NCI-H1694 treated with DMSO at 0.1 percent for 48 hours (cell line): ENCODE data around the gene MMP27.
"Not testable (repeated sequence)": the region's sequence is repeated elsewhere in the genome, so short reads cannot be mapped to it uniquely, and the experiment has no call there.

ENCODE experiments used
- DNase-seq: peaks from one replicate; lab custom pipeline; 2025; lab: John Stamatoyannopoulos, UW

MMP27 gene, protein sequence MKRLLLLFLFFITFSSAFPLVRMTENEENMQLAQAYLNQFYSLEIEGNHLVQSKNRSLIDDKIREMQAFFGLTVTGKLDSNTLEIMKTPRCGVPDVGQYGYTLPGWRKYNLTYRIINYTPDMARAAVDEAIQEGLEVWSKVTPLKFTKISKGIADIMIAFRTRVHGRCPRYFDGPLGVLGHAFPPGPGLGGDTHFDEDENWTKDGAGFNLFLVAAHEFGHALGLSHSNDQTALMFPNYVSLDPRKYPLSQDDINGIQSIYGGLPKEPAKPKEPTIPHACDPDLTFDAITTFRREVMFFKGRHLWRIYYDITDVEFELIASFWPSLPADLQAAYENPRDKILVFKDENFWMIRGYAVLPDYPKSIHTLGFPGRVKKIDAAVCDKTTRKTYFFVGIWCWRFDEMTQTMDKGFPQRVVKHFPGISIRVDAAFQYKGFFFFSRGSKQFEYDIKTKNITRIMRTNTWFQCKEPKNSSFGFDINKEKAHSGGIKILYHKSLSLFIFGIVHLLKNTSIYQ

DNA sequence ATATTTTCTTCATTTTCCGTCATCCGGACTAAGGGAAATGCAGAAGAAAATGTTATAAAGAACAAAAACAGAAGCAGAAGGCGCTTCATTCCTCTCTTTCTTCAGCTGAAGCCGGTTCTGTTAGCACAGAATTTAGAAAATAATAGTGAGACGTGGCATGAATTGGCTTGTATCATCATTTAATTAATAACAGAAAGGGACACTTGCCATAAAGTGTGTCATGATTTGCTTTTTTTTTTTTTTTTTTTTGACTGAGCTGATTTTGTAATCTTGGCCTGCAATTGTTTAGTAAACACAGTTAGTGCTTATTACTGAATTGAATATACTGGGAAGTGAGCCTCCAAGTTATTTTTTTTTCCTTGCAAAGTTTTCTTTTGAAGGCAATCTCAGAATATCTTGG is at the start of gene MMP27:
Gene MMP27, minus strand, starts transcription at position 144 of the 400 bp plus-strand sequence. Its CDS starts 55 bp downstream, at position 89.
- DNase-seq, result no peak

DNA sequence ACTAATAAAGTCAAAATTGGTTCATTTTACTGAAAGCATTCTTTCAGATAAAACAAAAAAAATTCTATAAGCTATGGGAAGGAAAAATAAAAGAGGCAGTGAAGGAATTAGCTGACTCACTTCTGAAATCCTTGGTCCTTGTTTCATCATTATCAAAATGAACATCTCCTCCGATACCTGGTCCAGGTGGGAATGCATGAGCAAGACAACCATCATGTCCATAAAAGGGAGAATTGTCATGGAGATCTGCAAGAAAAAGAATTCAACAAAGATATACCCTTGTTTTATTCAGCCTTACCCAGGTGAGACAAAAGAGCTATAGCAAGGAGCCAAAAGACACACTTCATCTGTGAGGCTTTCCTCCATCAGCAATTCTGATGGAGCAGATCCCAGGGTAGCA is 47.7 kb upstream of the MMP27 start:
- no peak for DNase-seq

DNA sequence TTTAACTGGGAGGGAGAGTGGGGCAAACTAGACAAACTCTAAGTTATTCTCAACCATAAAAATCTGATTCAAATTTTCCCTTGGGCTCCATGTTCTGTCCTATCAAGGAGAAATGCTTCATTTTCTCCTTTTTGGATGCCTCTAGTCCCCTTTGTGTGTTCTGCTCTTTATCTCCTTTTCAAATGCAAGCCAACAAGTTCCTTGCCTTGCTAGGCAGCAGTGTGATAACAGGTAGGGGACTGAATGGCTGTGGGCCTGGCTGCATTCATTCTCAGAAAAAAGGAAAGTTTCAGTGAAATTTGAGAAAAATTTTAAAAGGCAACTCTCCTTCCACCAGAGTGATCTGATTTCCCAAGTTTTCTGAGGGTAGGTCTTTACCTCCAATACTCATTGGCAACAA is 46.1 kb upstream of the MMP27 start:
- no peak for DNase-seq

DNA sequence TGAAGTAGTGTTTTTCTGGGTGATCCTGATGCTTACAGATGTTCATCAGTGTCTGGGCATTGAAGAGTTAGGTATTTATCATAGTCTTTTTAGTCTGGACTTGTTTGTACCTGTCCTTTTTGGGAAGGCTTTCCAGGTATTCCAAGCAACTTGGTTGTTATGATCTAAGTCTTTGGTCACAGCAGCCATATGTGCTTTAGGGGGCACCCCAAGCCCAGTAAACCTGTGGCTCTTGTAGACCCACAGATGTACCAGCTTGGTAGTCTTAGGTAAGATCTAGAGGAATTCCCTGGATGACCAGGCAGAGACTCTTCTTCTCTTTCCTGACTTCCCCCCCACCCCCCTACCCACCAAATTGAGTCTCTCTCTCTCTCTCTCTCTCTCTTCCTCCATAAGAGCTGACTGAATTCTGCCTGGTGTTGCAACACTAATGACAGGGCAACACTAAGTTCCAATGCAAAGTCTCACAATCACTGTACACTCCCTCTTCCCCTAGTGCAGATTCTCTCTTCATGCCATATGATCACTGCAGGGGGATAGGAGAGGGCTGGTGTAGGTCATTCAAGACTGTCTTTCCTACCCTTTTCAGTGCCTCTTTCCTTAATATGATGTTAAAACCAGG is 43.6 kb upstream of the MMP27 start:
- no peak for DNase-seq

DNA sequence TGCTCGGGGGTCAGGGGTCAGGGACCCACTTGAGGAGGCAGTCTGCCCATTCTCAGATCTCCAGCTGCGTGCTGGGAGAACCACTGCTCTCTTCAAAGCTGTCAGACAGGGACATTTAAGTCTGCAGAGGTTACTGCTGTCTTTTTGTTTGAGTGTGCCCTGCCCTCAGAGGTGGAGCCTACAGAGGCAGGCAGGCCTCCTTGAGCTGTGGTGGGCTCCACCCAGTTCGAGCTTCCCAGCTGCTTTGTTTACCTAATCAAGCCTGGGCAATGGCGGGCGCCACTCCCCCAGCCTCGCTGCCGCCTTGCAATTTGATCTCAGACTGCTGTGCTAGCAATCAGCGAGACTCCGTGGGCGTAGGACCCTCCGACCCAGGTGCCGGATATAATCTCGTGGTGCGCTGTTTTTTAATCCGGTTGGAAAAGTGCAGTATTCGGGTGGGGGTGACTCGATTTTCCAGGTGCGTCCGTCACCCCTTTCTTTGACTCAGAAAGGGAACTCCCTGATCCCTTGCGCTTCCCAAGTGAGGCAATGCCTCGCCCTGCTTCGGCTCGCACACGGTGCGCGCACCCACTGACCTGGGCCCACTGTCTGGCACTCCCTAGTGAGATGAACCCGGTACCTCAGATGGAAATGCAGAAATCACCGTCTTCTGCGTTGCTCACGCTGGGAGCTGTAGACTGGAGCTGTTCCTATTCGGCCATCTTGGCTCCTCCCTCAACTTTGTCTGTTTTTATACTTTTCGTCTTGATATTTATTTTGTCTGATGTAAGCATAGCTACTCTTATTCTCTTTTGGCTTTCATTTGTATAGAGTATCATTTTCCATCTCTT is 41.4 kb upstream of the MMP27 start:
- not testable (repeated sequence) for DNase-seq

DNA sequence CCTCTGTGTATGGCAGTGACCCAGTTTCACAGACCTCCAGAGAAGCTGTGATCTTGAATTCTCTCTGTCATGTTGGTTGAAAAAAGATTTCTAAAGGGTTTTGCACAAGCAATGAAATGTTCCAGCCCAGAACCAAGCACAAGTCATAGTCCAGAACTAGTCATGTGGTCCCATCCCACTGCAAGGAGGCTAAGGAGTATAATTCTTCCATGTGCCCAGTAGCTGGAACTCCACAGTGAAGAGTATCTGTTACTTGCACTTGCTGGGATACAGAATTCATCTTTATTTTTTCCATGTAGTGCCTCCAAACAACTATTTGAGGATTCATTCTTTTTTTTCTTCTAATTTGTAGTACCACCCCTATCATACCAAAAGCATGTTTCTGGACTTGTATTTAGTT is 29.1 kb upstream of the MMP27 start:
- DNase-seq, result no peak

DNA sequence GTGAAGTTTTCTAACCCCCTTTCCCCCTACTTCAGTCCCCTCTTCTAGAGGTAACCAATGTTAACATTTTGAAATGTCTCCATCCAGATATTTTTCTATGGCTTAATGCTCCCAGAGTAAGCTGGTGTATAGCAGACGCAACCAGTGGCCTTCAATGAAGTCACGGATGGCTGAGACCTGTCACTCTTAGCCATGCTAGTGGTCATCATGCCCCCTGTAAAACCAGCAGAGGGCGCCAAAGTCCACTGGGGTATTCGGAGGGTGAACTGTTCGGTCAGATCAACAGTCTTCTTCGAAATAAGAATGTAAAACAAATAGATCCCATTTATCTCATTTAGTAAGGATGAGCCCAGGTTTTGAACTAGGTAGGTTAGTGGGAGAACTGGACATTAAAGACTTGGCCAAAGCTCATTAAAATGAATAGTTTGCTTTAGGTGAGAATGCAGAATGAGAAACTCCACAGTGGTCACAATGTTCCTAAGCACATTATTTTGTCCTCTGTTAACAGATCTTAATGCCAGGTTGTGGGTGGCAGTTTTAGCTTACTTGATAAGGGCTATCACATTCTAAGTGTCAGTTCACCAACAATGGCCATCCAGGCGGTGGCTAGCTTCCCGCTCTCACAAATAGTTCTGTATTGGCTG is 27.8 kb upstream of the MMP27 start:
- DNase-seq, result no peak

DNA sequence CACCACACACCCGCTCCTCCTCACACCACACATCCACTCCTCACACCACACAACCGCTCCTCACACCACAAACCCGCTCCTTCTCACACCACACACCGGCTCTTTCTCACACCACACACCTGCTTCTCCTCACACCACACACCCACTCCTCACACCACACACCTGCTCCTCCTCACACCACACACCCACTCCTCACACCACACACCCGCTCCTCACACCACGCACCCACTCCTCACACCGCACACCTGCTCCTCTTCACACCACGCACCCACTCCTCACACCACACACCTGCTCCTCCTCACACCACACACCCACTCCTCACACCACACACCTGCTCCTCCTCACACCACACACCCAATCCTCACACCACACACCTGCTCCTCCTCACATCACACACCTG is 25.4 kb upstream of the MMP27 start:
- not testable (repeated sequence) for DNase-seq

DNA sequence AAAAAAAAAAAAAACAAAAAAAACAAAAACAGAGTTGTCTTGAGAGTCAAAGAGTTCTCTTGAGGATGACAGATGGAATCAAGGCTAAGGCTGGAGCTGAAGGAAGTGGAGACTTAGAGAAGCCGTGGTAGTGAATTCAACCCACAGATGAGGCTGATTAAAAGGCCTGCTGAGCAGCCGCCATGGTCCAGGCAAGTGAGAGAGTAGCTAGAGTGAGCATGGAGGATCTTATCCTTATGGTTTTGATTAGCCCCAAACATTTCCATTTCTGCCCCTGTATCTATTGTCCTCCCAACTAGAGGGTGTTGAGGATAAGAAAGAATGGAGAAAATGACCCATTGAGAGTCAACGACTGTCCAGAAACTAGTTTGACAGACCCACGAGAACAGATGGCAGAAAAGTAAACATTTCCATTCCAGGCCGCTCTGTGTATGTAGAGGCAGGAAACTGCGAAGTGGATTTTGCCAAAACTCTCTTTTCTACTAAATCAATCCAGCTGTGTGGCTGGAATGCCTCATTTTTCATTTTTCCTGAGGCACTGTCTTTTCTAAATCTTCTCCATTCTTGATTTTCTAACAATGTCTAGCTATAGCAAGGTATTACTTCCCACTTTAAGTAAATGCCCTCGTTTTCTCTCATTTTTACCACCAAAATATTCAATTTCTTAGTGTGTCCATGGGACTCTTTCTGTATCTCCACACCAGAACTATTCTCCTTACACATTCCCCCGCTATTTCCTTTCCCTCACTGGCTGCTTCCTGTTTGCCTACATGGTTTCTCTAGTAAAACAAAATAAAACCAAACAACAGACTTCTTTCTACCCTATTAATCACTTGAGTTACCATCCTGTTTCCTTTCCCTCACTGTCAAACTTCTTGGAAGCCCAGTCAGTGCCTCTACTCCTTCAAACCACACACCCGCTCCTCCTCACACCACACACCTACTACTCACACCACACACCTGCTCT is 24.6 kb upstream of the MMP27 start:
- no peak for DNase-seq

DNA sequence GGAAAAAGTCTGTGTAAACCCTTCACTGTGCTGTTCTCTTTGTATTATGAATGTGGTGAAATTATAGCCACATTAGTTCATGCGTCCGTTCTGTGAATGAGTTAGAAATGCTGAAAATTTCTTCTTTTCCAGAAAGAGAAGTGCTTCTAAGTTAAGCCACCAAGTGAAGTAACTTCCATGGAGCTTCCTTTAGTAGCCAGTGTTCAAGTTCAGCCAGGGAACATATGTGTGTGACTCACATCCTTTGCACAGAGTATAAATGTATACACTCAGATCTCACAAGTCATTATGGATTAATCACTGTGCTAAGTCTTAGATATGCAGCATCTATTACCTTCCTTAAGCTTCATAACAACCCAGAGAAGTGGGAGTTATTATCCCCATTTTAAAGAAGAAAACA is 22.3 kb upstream of the MMP27 start:
- no peak for DNase-seq

DNA sequence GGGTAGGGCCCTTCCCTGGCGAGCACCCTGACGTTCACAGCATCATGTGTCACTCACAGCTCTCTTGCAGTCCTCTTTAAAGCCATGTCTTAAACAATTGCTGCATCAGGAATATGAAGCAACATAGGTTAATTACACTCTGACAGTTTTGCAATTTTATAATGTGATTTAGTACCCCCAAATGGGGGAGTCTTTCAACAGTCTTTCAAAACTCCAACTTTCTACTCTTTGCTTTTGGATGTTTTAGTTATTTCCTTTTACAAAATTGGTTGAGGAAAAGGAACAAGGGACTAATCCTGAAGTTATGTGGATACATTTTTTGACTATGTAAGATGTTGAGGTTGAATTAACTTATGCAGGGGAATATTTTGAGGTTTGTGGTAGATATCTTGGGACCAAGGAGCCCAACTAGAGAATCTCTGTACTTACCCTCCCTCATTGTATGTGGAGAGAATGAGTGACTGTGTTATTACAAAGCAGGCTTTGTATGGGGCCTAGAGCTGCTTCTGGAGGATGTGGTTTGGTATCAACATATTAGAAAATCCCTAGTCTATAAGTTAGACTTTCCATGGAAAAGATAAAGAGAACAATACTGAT is 19.4 kb upstream of the MMP27 start, which contains the start of gene MMP8:
Gene MMP8, minus strand, starts transcription at position 51 of the 597 bp plus-strand sequence. CDS start 99 bp downstream, outside the sequence.
- no peak for DNase-seq

DNA sequence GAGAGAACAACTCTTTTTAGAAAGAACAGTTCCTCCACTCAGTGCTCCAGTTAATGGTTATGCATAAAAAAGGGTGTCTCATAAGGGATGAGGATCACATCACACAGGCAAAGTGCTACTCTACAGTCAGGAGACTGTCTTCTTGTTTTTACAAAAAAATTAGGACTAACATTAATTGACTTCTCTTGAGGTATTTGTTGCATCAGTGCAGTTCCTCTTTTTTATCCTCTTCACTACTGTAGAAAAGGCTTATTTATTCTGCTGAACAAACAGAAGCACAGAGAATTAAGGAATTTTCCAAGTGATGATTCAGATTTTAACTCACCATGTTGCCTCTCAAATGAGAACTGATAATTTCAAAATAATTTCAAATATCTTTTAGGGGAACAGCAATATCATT is 17.3 kb upstream of the MMP27 start:
- no peak for DNase-seq

DNA sequence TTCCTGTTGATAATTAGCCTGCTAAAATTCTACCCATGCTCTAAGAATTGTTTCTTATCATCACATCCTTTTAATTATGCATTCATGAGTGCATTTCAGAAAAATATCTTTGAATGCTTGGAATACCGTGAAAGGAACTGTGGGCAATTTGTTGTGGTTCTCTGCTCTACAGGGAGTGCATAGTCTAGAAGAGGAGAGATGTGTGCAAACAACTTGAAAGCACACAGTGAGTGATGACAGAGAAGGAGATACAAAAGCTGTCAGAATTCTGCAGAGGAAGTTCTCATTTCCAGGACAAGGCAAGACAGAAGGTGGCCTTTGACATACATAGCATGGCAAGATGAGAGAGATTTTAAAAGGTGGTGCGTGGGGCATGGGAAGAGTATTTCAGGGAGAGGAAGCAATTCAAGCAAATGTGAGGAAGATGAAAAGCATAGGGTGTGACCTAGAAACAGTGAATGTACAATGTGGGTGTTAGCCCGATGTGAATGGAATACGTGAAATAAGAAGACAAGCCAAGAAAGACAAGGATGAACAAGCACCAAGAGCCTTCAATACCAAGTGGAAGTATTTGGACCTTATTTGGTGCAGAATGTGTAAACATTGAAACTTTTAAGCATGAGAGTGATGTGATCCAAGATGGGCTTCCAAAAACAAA is 14.2 kb upstream of the MMP27 start:
- DNase-seq, result no peak

DNA sequence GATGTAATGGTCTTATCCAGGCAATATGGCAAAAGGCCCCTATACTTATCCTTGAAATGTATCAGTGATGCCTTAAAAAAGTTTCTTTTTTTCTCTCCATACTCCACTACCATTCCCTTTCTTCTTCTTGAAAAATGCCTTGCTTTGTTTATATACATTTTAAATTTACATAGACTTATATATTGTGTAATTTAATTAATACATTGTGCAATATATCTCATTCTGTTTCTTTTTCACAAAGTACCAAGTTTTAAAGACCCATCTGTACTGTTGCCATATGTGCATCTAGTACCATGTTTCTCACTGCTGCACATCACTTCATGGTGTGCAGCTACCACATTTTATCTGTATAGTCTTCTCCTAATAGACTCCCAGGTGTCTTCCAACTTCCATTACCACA is 11.7 kb upstream of the MMP27 start:
- DNase-seq, result no peak

DNA sequence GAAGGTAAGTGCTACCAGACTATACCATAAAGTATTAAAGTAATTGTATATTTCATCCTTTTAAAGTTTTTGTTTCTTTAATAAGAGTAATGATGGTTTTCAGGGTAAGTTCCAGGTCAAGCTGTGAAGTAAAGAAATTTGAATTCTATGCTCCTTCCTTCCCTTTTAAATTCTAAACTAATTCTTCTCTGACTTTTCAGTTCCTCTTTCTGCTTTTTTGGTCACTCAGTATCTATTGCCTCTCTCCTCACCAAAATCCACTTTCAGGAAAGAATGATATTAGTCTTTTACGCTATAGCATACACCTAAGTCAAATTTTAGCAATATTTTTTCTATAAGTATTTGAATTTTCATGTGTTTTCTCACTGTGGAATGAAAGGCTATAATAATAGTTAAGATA is 11.0 kb upstream of the MMP27 start:
- no peak for DNase-seq

DNA sequence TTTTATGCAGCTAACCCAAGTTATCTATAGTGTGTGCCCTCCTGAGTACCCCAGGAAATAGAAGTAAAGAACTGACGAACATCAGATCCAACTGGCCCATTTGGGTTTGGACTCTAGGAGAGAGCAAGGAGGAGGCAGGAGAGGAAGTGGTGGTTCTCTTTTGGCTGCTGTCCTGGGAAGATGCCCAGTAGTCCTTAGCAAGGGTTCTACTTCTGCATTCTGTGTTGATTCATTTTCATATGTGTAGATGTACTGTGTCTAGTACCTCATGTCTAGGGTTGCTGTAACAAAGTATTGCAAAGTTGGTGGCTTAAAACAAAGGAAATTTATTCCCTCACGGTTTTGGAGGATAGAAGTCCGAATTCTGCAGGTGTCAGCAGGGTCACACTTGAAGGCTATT is 6.6 kb upstream of the MMP27 start:
- no peak for DNase-seq

DNA sequence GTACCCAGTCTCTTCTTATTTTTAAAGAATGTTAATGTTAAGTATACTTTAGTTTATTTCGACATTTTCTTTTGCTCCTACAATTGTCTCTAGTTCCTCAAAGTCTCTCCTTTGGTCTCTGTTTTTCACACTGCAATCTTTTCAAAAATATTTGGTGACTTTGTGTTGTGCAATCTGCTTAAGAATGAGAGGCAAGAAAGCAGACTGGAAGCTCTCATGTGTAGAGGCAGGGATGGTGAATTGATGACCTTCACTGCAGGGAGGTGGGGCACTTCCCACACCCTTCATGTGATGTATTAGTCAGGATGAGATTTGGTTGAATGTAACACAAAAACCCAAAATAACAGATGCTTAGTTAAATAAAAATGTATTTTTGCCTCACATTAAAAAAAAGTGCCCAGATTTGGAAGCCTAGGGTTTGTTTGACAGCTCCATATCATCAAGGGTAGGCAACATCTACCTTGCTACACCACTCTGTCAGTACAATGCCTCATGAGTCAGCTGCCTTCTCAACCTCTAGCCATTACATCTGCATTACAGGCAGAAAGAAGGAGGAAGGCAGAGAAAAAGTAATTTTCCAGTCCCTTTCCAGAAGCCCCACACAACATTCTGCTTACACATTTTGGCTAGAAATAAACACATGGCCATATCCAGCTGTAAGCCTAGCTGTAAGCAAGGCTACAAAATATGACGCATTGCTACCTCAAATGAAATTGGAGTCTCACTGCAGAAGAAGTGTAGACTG is 3.8 kb upstream of the MMP27 start:
- DNase-seq, result no peak

DNA sequence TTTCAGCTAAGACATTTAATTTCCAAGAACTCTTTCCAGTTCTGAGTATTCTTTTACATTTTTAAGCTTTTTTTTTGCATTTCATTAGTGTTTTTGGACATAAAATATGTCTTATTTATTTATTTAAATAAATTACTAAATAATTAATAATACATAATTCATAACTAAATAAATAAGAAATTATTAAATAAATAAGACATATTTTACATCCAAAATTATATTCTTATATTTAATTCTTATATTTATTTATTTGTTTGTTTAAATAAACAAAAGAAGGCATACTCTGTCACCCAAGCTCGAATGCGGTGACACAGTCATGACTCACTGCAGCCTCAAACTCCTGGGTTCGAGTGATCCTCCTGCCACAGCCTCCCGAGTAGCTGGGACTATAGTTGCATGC is 3.1 kb upstream of the MMP27 start:
- DNase-seq, result no peak

DNA sequence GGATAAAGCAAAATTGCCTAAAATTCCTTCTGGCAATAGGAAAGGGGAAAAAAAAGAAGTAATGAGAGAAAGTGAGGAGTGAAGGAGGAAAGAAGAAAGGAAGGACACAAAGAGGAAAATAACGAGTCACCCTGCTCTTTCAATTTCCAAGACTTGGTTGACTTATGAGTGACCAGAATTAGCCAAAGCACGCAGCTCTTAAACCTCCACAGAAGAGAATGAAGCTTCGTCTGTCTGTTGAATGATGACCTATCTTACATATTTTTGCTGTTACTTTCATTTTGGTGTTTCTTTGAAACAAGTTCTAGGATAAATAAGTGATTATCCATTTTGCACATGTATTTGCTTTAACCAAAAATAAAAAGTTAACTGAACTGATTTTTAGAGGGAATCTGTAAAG is 728 bp downstream of the MMP27 start:
- no peak for DNase-seq
